NCI-H2227 (cell line): ENCODE results near the gene DNAJB11.

Experiments used
- DNase-seq: peaks from one replicate; lab custom pipeline; 2025; ENCODE audit not compliant: unreplicated experiment; lab: John Stamatoyannopoulos, UW

The DNAJB11 gene

GRCh38 chr3:186594591-186595113, 24.1 kb downstream of the DNAJB11 start:
- DNase-seq = no peak

- DNase-seq = no peak
These were observed 26.2 kb downstream of the DNAJB11 start for GRCh38 chr3:186596568-186597287.

- no peak for DNase-seq
These were observed 27.7 kb downstream of the DNAJB11 start for GRCh38 chr3:186598108-186598784.

GRCh38 chr3:186598794-186599141, 28.2 kb downstream of the DNAJB11 start:
- no peak for DNase-seq

GRCh38 chr3:186599142-186599784, 28.7 kb downstream of the DNAJB11 start:
- DNase-seq = no peak

- no peak for DNase-seq
These were observed 29.3 kb downstream of the DNAJB11 start for GRCh38 chr3:186599785-186600166.

GRCh38 chr3:186600896-186601295, 30.4 kb downstream of the DNAJB11 start:
- no peak for DNase-seq

GRCh38 chr3:186603159-186603558, 32.6 kb downstream of the DNAJB11 start:
- no peak for DNase-seq

- no peak for DNase-seq
These were observed 34.6 kb downstream of the DNAJB11 start for GRCh38 chr3:186605078-186605477.

GRCh38 chr3:186605561-186606545, 35.3 kb downstream of the DNAJB11 start:
- no peak for DNase-seq

GRCh38 chr3:186608624-186609215, 38.2 kb downstream of the DNAJB11 start:
- DNase-seq = no peak

- DNase-seq = no peak
These were observed 38.8 kb downstream of the DNAJB11 start for GRCh38 chr3:186609247-186609868.

GRCh38 chr3:186612065-186612464, 41.5 kb downstream of the DNAJB11 start:
- DNase-seq = no peak

GRCh38 chr3:186612721-186613636, 42.5 kb downstream of the DNAJB11 start, which contains the start of gene AHSG:
Gene AHSG (plus strand): TSS chr3:186613060. CDS start chr3:186613142, 82 bp downstream.
- DNase-seq = no peak

- no peak for DNase-seq
These were observed 43.2 kb downstream of the DNAJB11 start for GRCh38 chr3:186613637-186614265.

GRCh38 chr3:186614266-186614596, 43.7 kb downstream of the DNAJB11 start:
- DNase-seq = no peak

- peak; percentile 85 for DNase-seq
These were observed 44.3 kb downstream of the DNAJB11 start for GRCh38 chr3:186614597-186615483.

GRCh38 chr3:186616299-186616617, 45.7 kb downstream of the DNAJB11 start:
- no peak for DNase-seq
